ENCODE results near the gene SH3RF2.

GRCh38 chr5:145971108-145971507 lies 34.7 kb downstream of the SH3RF2 start:
- TF ChIP-seq CTCF (IDR thresholded peaks at IDR 0.05; ENCODE audit: borderline replicate concordance, extremely low read depth, low read length, poor library complexity, severe bottlenecking) (no peak), EZH2 (IDR thresholded peaks at IDR 0.05; ENCODE audit: borderline replicate concordance, low read depth, low read length, severe bottlenecking) (no peak)

Measured in DND-41 (cell line).